ENCODE measurements around the gene EP300.
A peak's percentile ranks its signal among the peaks of the same experiment; 100 is the strongest.
"Not testable (repeated sequence)": the region's sequence is repeated elsewhere in the genome, so short reads cannot be mapped to it uniquely, and the experiment has no call there.

EP300 gene

GRCh38 chr22:41085842-41086241, 6.5 kb upstream of the EP300 start:
- H3K4me1 ChIP-seq (ENCODE audit: insufficient read depth, low read length) = 0 out of 2 replicates have a peak, but pooled peaks cover 5% of the 10 kb centered on the region
- H3K27ac ChIP-seq (ENCODE audit: low read depth, low read length) = no peak overlapping the region
- no peaks in the 10 kb centered on the region for H3K9me3 ChIP-seq (ENCODE audit: insufficient read depth, low read depth, low read length)
- no peak overlapping the region for H3K9ac ChIP-seq (ENCODE audit: low read depth, low read length)
- 89% methylated on average over 1 of the region's 2 CpGs for WGBS
- H3K27me3 ChIP-seq (ENCODE audit: insufficient read depth, low read length) = no peaks in the 10 kb centered on the region
- no peak overlapping the region for H3K4me3 ChIP-seq (ENCODE audit: low read length)
- no peaks in the 10 kb centered on the region for H3K36me3 ChIP-seq (ENCODE audit: insufficient read depth, low read length)

- Histone ChIP-seq H3K9ac (ENCODE audit: low read depth, low read length) (peak overlapping the region; percentile 100), H3K4me3 (ENCODE audit: low read length) (peak overlapping the region; percentile 86), H3K27ac (ENCODE audit: low read depth, low read length) (peak overlapping the region; percentile 100), H3K27me3 (ENCODE audit: insufficient read depth, low read length) (no peaks in the 10 kb centered on the region), H3K36me3 (ENCODE audit: insufficient read depth, low read length) (peaks cover 6% of the 10 kb centered on the region; the same call in 1 of the 2 replicates), H3K4me1 (ENCODE audit: insufficient read depth, low read length) (peaks cover 16% of the 10 kb centered on the region; the same call in 1 of the 2 replicates), H3K9me3 (ENCODE audit: insufficient read depth, low read depth, low read length) (no peaks in the 10 kb centered on the region)
- WGBS = under 1% methylated on average over 64 of the region's 67 CpGs
Observed at GRCh38 chr22:41091132-41092022, 1.0 kb upstream of the EP300 start.

- Histone ChIP-seq H3K27ac (ENCODE audit: low read depth, low read length) (peak overlapping the region; percentile 100), H3K9ac (ENCODE audit: low read depth, low read length) (peak overlapping the region; percentile 100), H3K4me3 (ENCODE audit: low read length) (peak overlapping the region; percentile 82), H3K27me3 (ENCODE audit: insufficient read depth, low read length) (no peaks in the 10 kb centered on the region), H3K9me3 (ENCODE audit: insufficient read depth, low read depth, low read length) (no peaks in the 10 kb centered on the region), H3K36me3 (ENCODE audit: insufficient read depth, low read length) (peaks cover 6% of the 10 kb centered on the region; the same call in 1 of the 2 replicates), H3K4me1 (ENCODE audit: insufficient read depth, low read length) (peaks cover 16% of the 10 kb centered on the region; the same call in 1 of the 2 replicates)
- 1% methylated on average over 30 of the region's 31 CpGs for WGBS
Observed at GRCh38 chr22:41092847-41093411, 537 bp downstream of the EP300 start.

- peak overlapping the region; percentile 82 for H3K4me3 ChIP-seq (ENCODE audit: low read length)
- no peak overlapping the region for H3K27ac ChIP-seq (ENCODE audit: low read depth, low read length)
- H3K9ac ChIP-seq (ENCODE audit: low read depth, low read length) = peak overlapping the region; percentile 100
- 8% methylated on average over 4 of the region's 5 CpGs for WGBS
- H3K9me3 ChIP-seq (ENCODE audit: insufficient read depth, low read depth, low read length) = no peaks in the 10 kb centered on the region
- peaks cover 7% of the 10 kb centered on the region; the same call in 1 of the 2 replicates for H3K36me3 ChIP-seq (ENCODE audit: insufficient read depth, low read length)
- H3K27me3 ChIP-seq (ENCODE audit: insufficient read depth, low read length) = no peaks in the 10 kb centered on the region
- peaks cover 16% of the 10 kb centered on the region; the same call in 1 of the 2 replicates for H3K4me1 ChIP-seq (ENCODE audit: insufficient read depth, low read length)
Observed at GRCh38 chr22:41094041-41094593, 1.7 kb downstream of the EP300 start.

GRCh38 chr22:41096391-41096790, 4.0 kb downstream of the EP300 start:
- Histone ChIP-seq H3K36me3 (ENCODE audit: insufficient read depth, low read length) (peaks cover 23% of the 10 kb centered on the region), H3K4me3 (ENCODE audit: low read length) (peak overlapping the region; percentile 82; the same call in 1 of the 2 replicates), H3K27me3 (ENCODE audit: insufficient read depth, low read length) (no peaks in the 10 kb centered on the region), H3K9ac (ENCODE audit: low read depth, low read length) (no peak overlapping the region), H3K9me3 (ENCODE audit: insufficient read depth, low read depth, low read length) (no peaks in the 10 kb centered on the region), H3K4me1 (ENCODE audit: insufficient read depth, low read length) (peaks cover 11% of the 10 kb centered on the region; the same call in 1 of the 2 replicates), H3K27ac (ENCODE audit: low read depth, low read length) (no peak overlapping the region)
- 95% methylated on average over 3 of the region's 3 CpGs for WGBS

- no peak overlapping the region for H3K9ac ChIP-seq (ENCODE audit: low read depth, low read length)
- peaks cover 11% of the 10 kb centered on the region; the same call in 1 of the 2 replicates for H3K4me1 ChIP-seq (ENCODE audit: insufficient read depth, low read length)
- H3K9me3 ChIP-seq (ENCODE audit: insufficient read depth, low read depth, low read length) = no peaks in the 10 kb centered on the region
- H3K36me3 ChIP-seq (ENCODE audit: insufficient read depth, low read length) = peaks cover 27% of the 10 kb centered on the region
- WGBS = 92% methylated on average over 4 of the region's 4 CpGs
- H3K4me3 ChIP-seq (ENCODE audit: low read length) = no peak overlapping the region
- no peaks in the 10 kb centered on the region for H3K27me3 ChIP-seq (ENCODE audit: insufficient read depth, low read length)
- no peak overlapping the region for H3K27ac ChIP-seq (ENCODE audit: low read depth, low read length)
Observed at GRCh38 chr22:41096841-41097240, 4.4 kb downstream of the EP300 start.

- H3K4me1 ChIP-seq (ENCODE audit: insufficient read depth, low read length) = peaks cover 11% of the 10 kb centered on the region; the same call in 1 of the 2 replicates
- 93% methylated on average over 16 of the region's 16 CpGs for WGBS
- no peak overlapping the region for H3K4me3 ChIP-seq (ENCODE audit: low read length)
- H3K36me3 ChIP-seq (ENCODE audit: insufficient read depth, low read length) = peaks cover 36% of the 10 kb centered on the region
- H3K9me3 ChIP-seq (ENCODE audit: insufficient read depth, low read depth, low read length) = no peaks in the 10 kb centered on the region
- no peak overlapping the region for H3K9ac ChIP-seq (ENCODE audit: low read depth, low read length)
- no peak overlapping the region for H3K27ac ChIP-seq (ENCODE audit: low read depth, low read length)
- H3K27me3 ChIP-seq (ENCODE audit: insufficient read depth, low read length) = no peaks in the 10 kb centered on the region
Observed at GRCh38 chr22:41099036-41099435, 6.6 kb downstream of the EP300 start.

- Histone ChIP-seq H3K4me3 (ENCODE audit: low read length) (no peak overlapping the region), H3K27ac (ENCODE audit: low read depth, low read length) (no peak overlapping the region), H3K36me3 (ENCODE audit: insufficient read depth, low read length) (peaks cover 40% of the 10 kb centered on the region), H3K4me1 (ENCODE audit: insufficient read depth, low read length) (no peaks in the 10 kb centered on the region; the same call in 1 of the 2 replicates), H3K9ac (ENCODE audit: low read depth, low read length) (no peak overlapping the region), H3K9me3 (ENCODE audit: insufficient read depth, low read depth, low read length) (no peaks in the 10 kb centered on the region), H3K27me3 (ENCODE audit: insufficient read depth, low read length) (no peaks in the 10 kb centered on the region)
- 94% methylated on average over 8 of the region's 8 CpGs for WGBS
Observed at GRCh38 chr22:41106122-41106968, 14.0 kb downstream of the EP300 start.

- H3K4me3 ChIP-seq (ENCODE audit: low read length); H3K9ac ChIP-seq (ENCODE audit: low read depth, low read length); H3K27ac ChIP-seq (ENCODE audit: low read depth, low read length); H3K27me3 ChIP-seq (ENCODE audit: insufficient read depth, low read length); H3K4me1 ChIP-seq (ENCODE audit: insufficient read depth, low read length); H3K9me3 ChIP-seq (ENCODE audit: insufficient read depth, low read depth, low read length): not testable (repeated sequence)
- 95% methylated on average over 9 of the region's 9 CpGs for WGBS
- H3K36me3 ChIP-seq (ENCODE audit: insufficient read depth, low read length) = peaks cover 38% of the 10 kb centered on the region
Observed at GRCh38 chr22:41106969-41107325, 14.6 kb downstream of the EP300 start.

- 95% methylated on average over 10 of the region's 10 CpGs for WGBS
- Histone ChIP-seq H3K4me3 (ENCODE audit: low read length) (no peak overlapping the region), H3K27ac (ENCODE audit: low read depth, low read length) (no peak overlapping the region), H3K9me3 (ENCODE audit: insufficient read depth, low read depth, low read length) (no peaks in the 10 kb centered on the region), H3K9ac (ENCODE audit: low read depth, low read length) (no peak overlapping the region), H3K36me3 (ENCODE audit: insufficient read depth, low read length) (peaks cover 40% of the 10 kb centered on the region), H3K27me3 (ENCODE audit: insufficient read depth, low read length) (no peaks in the 10 kb centered on the region), H3K4me1 (ENCODE audit: insufficient read depth, low read length) (no peaks in the 10 kb centered on the region; the same call in 1 of the 2 replicates)
Observed at GRCh38 chr22:41110968-41111367, 18.6 kb downstream of the EP300 start.
